Gastroesophageal sphincter (tissue), 4 donors: Measurements from ENCODE around the gene FLRT2. TPM values are rescaled to one million over a fixed set of nuclear protein-coding genes. Genes with fewer than 3 reads are reported as not detected.

Experiments used
- ATAC-seq: fragments of 150-250 bp; one replicate; pipeline ENCODE4 v1.9.1; 2016; ENCODE audit warnings: mild to moderate bottlenecking, moderate library complexity
- H3K27ac ChIP-seq, 4 donors: fragments of 200-600 bp; sonication (generic) in 3 of 4; 1 replicate in 3 of 4; 2 replicates in 1 of 4; pipeline ENCODE4 v1.5.1; 2016 to 2019
- H3K27me3 ChIP-seq: fragments of 200-600 bp; sonication (generic); one replicate; pipeline ENCODE4 v1.5.1; 2019
- H3K36me3 ChIP-seq, 2 donors: fragments of 200-600 bp; sonication (generic); one replicate each; pipeline ENCODE4 v1.5.1; 2019; ENCODE audit warnings: control low read depth in 1 of 2
- H3K4me1 ChIP-seq, 3 donors: fragments of 200-600 bp; sonication (generic); 1 replicate in 2 of 3; 2 replicates in 1 of 3; pipeline ENCODE4 v1.5.1; 2016 to 2019; ENCODE audit warnings: control low read depth in 2 of 3
- H3K4me3 ChIP-seq, 2 donors: fragments of 200-600 bp; sonication (generic); one replicate each; pipeline ENCODE4 v1.5.1; 2019; ENCODE audit warnings: mild to moderate bottlenecking in 1 of 2, moderate library complexity in 1 of 2
- H3K9me3 ChIP-seq, 3 donors: fragments of 200-600 bp; sonication (generic); one replicate each; pipeline ENCODE4 v1.5.1; 2017 to 2019; ENCODE audit warnings: control low read depth in 2 of 3
- CTCF ChIP-seq, 4 experiments: fragments of 200-600 bp in 2 of 4; fragments of 450-650 bp in 2 of 4; sonication (generic) in 1 of 4; IDR thresholded peaks; one replicate each; pipeline ENCODE4 v1.5.1; 2017 to 2019; ENCODE audit warnings: antibody characterized with exemption in 4 of 4, mild to moderate bottlenecking in 2 of 4, moderate library complexity in 2 of 4
- EP300 ChIP-seq: sonication (generic); formaldehyde crosslinking; IDR thresholded peaks from one replicate; pipeline ENCODE4 v1.6.1; 2017; ENCODE audit warnings: antibody characterized with exemption, mild to moderate bottlenecking
- POLR2A ChIP-seq, 2 donors: fragments of 450-650 bp; IDR thresholded peaks; one replicate each; pipeline ENCODE4 v1.6.1; 2017; ENCODE audit warnings: antibody characterized with exemption in 2 of 2, mild to moderate bottlenecking in 2 of 2, moderate library complexity in 1 of 2
- POLR2AphosphoS5 ChIP-seq: sonication (generic); formaldehyde crosslinking; IDR thresholded peaks from one replicate; pipeline ENCODE4 v1.6.1; 2017; ENCODE audit warnings: antibody characterized with exemption
- WGBS, 2 donors: methylation state at CpG; one replicate each; pipeline ENCODE4 v1.1.5; 2018; ENCODE audit warnings: low coverage in 1 of 2; 5-methylcytosine and 5-hydroxymethylcytosine counted together
- total RNA-seq, 4 donors: library from RNA; depleted of rRNA; stranded (reverse); fragments of >200 nt; gene quantifications; one replicate each; pipeline ENCODE4 v1.1.0, GENCODE V29; 2016

Gene FLRT2
- total RNA-seq, 4 donors from 2014 or later, result 9.2 to 30.8 (median 16.4) TPM

- H3K36me3 ChIP-seq, result no peaks in the 10 kb centered on the region
- no peaks in the 10 kb centered on the region for H3K9me3 ChIP-seq
- no peak for TF ChIP-seq POLR2A (IDR thresholded peaks at IDR 0.05)
- no peak for TF ChIP-seq EP300
- no peak for TF ChIP-seq CTCF (IDR thresholded peaks at IDR 0.05)
- TF ChIP-seq POLR2AphosphoS5, result no peak
- peaks cover 12% of the 10 kb centered on the region for H3K27me3 ChIP-seq
- 80 to 87% methylated on average over 2 of the region's 2 CpGs for WGBS, 2 donors
- peaks cover 0 to 6% (median 0%) of the 10 kb centered on the region in 3 donors for H3K4me1 ChIP-seq
- no peak overlapping the region for H3K27ac ChIP-seq
- ATAC-seq, result no peak
- H3K4me3 ChIP-seq, result no peak overlapping the region
These were observed 6.3 kb upstream of the FLRT2 start for GRCh38 chr14:85523624-85524023.

- no peak overlapping the region for H3K27ac ChIP-seq
- H3K36me3 ChIP-seq, result no peaks in the 10 kb centered on the region
- 80 to 100% methylated on average over 1 of the region's 1 CpG for WGBS, 2 donors
- no peak for ATAC-seq
- no peak overlapping the region for H3K4me3 ChIP-seq
- H3K27me3 ChIP-seq, result peaks cover 46% of the 10 kb centered on the region
- H3K9me3 ChIP-seq, result no peaks in the 10 kb centered on the region
- no peak for TF ChIP-seq EP300
- no peak for TF ChIP-seq POLR2A (IDR thresholded peaks at IDR 0.05)
- TF ChIP-seq CTCF (IDR thresholded peaks at IDR 0.05), result no peak
- peak; percentile 22 for TF ChIP-seq POLR2AphosphoS5
- H3K4me1 ChIP-seq, result peaks cover 0 to 40% (median 0%) of the 10 kb centered on the region in 3 donors
These were observed 2.9 kb upstream of the FLRT2 start for GRCh38 chr14:85527006-85527405.

- no peak overlapping the region for H3K27ac ChIP-seq
- H3K4me3 ChIP-seq, result no peak overlapping the region
- H3K4me1 ChIP-seq, result peaks cover 0 to 45% (median 0%) of the 10 kb centered on the region in 3 donors
- H3K36me3 ChIP-seq, result no peaks in the 10 kb centered on the region
- no peak for TF ChIP-seq CTCF (IDR thresholded peaks at IDR 0.05)
- TF ChIP-seq EP300, result no peak
- TF ChIP-seq POLR2A (IDR thresholded peaks at IDR 0.05), result no peak
- TF ChIP-seq POLR2AphosphoS5, result no peak
- ATAC-seq, result no peak
- H3K27me3 ChIP-seq, result peaks cover 51% of the 10 kb centered on the region
- H3K9me3 ChIP-seq, result no peaks in the 10 kb centered on the region
- WGBS, 2 donors, result 81 to 89% methylated on average over 3 of the region's 3 CpGs
These were observed 2.4 kb upstream of the FLRT2 start for GRCh38 chr14:85527445-85528035.

GRCh38 chr14:85528080-85528896 is 1.7 kb upstream of the FLRT2 start:
- peak in 3 of 4 experiments; percentile 17 to 58 (median 23) for TF ChIP-seq CTCF (IDR thresholded peaks at IDR 0.05)
- peak; percentile 40 for TF ChIP-seq POLR2AphosphoS5
- no peak for TF ChIP-seq POLR2A (IDR thresholded peaks at IDR 0.05)
- no peak for TF ChIP-seq EP300
- ATAC-seq, result no peak
- peak overlapping the region in 3 of 4 donors; percentile 72 to 82 (median 73) for H3K27ac ChIP-seq
- H3K27me3 ChIP-seq, result peaks cover 59% of the 10 kb centered on the region
- H3K4me3 ChIP-seq, result peak overlapping the region; percentile 29 to 65
- H3K9me3 ChIP-seq, result no peaks in the 10 kb centered on the region
- peaks cover 0 to 53% (median 0%) of the 10 kb centered on the region in 3 donors for H3K4me1 ChIP-seq
- H3K36me3 ChIP-seq, result no peaks in the 10 kb centered on the region
- WGBS, 2 donors, result 15 to 23% methylated on average over 6 to 7 of the region's 7 CpGs
